ENCODE measurements around the gene ABAT.
"Not testable (repeated sequence)": the region's sequence is repeated elsewhere in the genome, so short reads cannot be mapped to it uniquely, and the experiment has no call there.

ABAT gene

GRCh38 chr16:8795091-8795490 lies 120.7 kb downstream of the ABAT start:
- peaks cover 26 to 30% of the 10 kb centered on the region in 2 donors for H3K4me1 ChIP-seq (ENCODE audit: control insufficient read depth in 1 of 2, insufficient read depth in 2 of 2, low read length in 2 of 2)

DNA sequence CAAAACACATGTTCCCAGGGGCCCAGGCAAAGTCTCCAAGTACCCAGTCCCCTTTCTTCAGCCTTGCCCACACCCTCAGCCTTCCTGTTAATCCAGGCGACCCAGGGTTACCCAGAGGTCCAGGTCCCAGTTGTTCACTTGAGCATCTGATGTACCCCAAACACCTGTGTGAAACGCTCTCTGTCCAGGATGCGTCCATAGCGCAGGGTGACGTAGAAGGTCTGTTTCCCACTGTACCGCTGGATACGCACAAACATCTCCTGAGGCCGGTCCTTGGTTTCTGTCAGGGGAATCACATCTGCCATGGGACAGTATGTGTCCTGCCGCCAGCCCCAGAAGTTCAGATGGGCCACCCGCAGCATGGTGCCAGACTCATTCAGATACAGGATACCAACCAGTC lies 121.4 kb downstream of the ABAT start:
- no peak overlapping the region for H3K9ac ChIP-seq (ENCODE audit: low read depth in 1 of 2, low read length in 2 of 2)
- H3K36me3 ChIP-seq (ENCODE audit: control insufficient read depth in 1 of 2, insufficient read depth in 2 of 2, low read length in 2 of 2): peaks cover 3 to 5% of the 10 kb centered on the region in 2 donors
- H3K27me3 ChIP-seq (ENCODE audit: control insufficient read depth in 1 of 2, insufficient read depth in 2 of 2, low read length in 2 of 2): no peaks in the 10 kb centered on the region
- peaks cover 26 to 35% of the 10 kb centered on the region in 2 donors for H3K4me1 ChIP-seq (ENCODE audit: control insufficient read depth in 1 of 2, insufficient read depth in 2 of 2, low read length in 2 of 2)
- H3K27ac ChIP-seq (ENCODE audit: low read depth, low read length): no peak overlapping the region
- H3K4me3 ChIP-seq (ENCODE audit: low read depth in 1 of 2, low read length in 2 of 2): no peak overlapping the region
- no peaks in the 10 kb centered on the region for H3K9me3 ChIP-seq (ENCODE audit: control insufficient read depth in 1 of 2, low read length in 2 of 2)

More at GRCh38 chr16:8795091-8795490, 120.7 kb downstream of the ABAT start:
- Histone ChIP-seq H3K4me3 (ENCODE audit: low read depth in 1 of 2, low read length in 2 of 2) (no peak overlapping the region), H3K9me3 (ENCODE audit: control insufficient read depth in 1 of 2, low read length in 2 of 2) (no peaks in the 10 kb centered on the region), H3K9ac (ENCODE audit: low read depth in 1 of 2, low read length in 2 of 2) (peak overlapping the region in 1 of 2 donors; percentile 6), H3K27ac (ENCODE audit: low read depth, low read length) (no peak overlapping the region), H3K36me3 (ENCODE audit: control insufficient read depth in 1 of 2, insufficient read depth in 2 of 2, low read length in 2 of 2) (peaks cover 3 to 5% of the 10 kb centered on the region in 2 donors), H3K27me3 (ENCODE audit: control insufficient read depth in 1 of 2, insufficient read depth in 2 of 2, low read length in 2 of 2) (no peaks in the 10 kb centered on the region)

DNA sequence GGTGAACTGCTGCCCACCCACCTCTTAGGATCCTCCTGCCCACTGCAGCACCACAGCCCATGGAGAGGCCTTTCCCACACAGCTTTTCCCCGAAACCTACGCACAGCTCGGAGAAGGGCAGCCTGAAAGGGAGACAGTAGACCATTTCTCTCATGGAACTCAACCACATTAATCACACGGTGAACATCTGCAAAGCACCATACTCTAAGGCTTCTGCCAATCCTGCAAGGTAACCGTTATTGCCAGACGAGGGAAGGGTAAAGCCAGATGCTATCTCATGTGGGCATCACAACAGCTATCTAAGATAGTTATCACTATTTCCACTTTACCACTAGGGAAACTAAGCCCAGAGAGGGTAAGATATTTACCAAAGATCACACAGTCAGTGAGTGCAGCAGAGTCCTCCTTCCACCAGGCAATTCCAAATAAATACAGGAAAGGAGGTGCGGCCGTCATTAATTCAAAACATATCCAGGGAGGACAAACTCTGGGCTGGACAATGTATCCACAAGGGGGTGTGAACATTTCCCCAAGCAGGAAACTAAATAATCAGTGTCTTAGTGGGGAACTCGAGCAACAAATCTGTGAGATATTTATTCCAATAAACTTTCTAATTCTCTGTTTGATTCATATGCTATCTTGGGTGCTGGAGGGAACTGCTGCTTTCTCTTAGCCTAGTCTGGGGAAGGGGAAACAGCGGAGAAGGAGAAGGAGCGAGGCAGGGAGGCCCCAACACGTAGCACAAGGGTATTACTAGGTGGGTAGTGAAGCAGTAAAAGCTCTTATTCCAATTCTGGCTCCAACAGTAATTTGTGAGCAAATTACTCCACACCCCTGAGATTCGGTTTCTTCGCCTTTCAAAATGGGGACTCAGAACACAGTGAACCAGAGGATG lies 122.3 kb downstream of the ABAT start:
- H3K4me1 ChIP-seq (ENCODE audit: control insufficient read depth in 1 of 2, insufficient read depth in 2 of 2, low read length in 2 of 2): peaks cover 26 to 42% of the 10 kb centered on the region in 2 donors
- H3K9ac ChIP-seq (ENCODE audit: low read depth in 1 of 2, low read length in 2 of 2): peak overlapping the region; percentile 56 to 88
- H3K27me3 ChIP-seq (ENCODE audit: control insufficient read depth in 1 of 2, insufficient read depth in 2 of 2, low read length in 2 of 2): no peaks in the 10 kb centered on the region
- H3K4me3 ChIP-seq (ENCODE audit: low read depth in 1 of 2, low read length in 2 of 2): peak overlapping the region; percentile 88 to 95
- no peaks in the 10 kb centered on the region for H3K9me3 ChIP-seq (ENCODE audit: control insufficient read depth in 1 of 2, low read length in 2 of 2)
- H3K36me3 ChIP-seq (ENCODE audit: control insufficient read depth in 1 of 2, insufficient read depth in 2 of 2, low read length in 2 of 2): peaks cover 3 to 8% of the 10 kb centered on the region in 2 donors
- no peak overlapping the region for H3K27ac ChIP-seq (ENCODE audit: low read depth, low read length)

DNA sequence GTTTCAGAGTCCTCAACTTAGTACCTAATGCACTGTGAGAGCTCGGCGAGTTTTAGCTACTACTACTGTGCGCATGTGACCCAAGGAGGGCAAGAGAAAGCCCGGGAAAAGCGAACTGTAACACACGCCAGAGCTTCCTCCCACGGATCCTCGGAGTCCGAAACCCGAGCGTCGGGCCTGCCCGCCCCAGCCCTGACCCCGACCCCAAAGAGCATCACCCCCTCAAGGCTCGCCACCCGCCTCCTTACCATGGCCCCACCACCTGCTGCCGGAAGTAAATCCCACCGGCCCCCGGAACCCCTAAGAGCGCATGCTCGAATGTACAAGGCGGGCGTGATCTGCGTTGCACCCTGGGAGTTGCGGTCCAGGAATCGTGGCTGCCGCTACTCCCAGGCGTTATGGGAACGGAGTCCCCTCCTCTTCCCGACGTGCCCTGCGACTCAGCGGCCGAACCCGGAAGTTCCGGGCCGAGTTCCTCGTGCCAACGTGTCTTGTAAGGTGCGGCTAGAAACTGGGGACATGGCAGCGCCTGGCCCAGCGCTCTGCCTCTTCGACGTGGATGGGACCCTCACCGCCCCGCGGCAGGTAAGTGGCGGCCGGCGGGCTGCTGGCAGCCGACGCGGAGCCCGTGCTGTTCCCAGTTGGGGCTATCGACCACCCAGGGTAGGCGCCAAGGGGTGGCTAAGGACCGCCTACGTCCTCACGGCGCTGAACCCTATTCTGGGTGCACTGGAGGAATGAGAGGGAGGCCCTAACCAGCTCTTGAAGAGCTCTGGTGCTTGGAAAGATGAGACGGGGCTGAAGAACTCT lies 123.2 kb downstream of the ABAT start, which contains the start of the genes PMM2 and TMEM186:
Gene PMM2, plus strand, starts transcription at position 476 of the 810 bp plus-strand sequence. Its CDS starts 44 bp downstream, at position 520.
Gene TMEM186, minus strand, starts transcription at position 276 of the 810 bp plus-strand sequence. Its CDS starts 25 bp downstream, at position 251.
- Histone ChIP-seq H3K27me3 (ENCODE audit: control insufficient read depth in 1 of 2, insufficient read depth in 2 of 2, low read length in 2 of 2) (no peaks in the 10 kb centered on the region), H3K4me3 (ENCODE audit: low read depth in 1 of 2, low read length in 2 of 2) (peak within 1 kb of the TSS; percentile 88 to 95), H3K9ac (ENCODE audit: low read depth in 1 of 2, low read length in 2 of 2) (peak within 1 kb of the TSS; percentile 85 to 88), H3K27ac (ENCODE audit: low read depth, low read length) (peak within 1 kb of the TSS; percentile 57), H3K4me1 (ENCODE audit: control insufficient read depth in 1 of 2, insufficient read depth in 2 of 2, low read length in 2 of 2) (peaks cover 26 to 42% of the 10 kb centered on the region in 2 donors), H3K9me3 (ENCODE audit: control insufficient read depth in 1 of 2, low read length in 2 of 2) (no peaks in the 10 kb centered on the region), H3K36me3 (ENCODE audit: control insufficient read depth in 1 of 2, insufficient read depth in 2 of 2, low read length in 2 of 2) (peaks cover 3 to 16% of the 10 kb centered on the region in 2 donors)

DNA sequence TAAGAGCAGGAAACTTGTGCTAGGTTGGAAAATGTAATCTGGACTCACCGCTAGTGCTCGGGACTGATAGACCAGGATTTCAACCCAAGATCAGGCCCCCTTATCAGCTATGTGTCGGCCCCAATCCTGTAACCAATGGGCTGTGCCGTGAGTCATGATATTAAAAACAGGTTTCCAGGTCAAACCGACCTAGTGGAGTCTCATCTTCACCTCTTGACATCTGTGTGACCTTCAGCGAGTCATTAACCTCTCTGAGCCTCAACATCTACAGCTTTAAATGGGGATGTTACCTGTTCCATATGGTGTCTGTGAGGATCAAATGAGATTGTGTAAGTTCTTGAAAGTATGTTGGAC lies 123.7 kb downstream of the ABAT start:
- peak overlapping the region; percentile 85 to 88 for H3K9ac ChIP-seq (ENCODE audit: low read depth in 1 of 2, low read length in 2 of 2)
- H3K4me1 ChIP-seq (ENCODE audit: control insufficient read depth in 1 of 2, insufficient read depth in 2 of 2, low read length in 2 of 2): peaks cover 26 to 42% of the 10 kb centered on the region in 2 donors
- no peaks in the 10 kb centered on the region for H3K27me3 ChIP-seq (ENCODE audit: control insufficient read depth in 1 of 2, insufficient read depth in 2 of 2, low read length in 2 of 2)
- peak overlapping the region; percentile 57 for H3K27ac ChIP-seq (ENCODE audit: low read depth, low read length)
- H3K4me3 ChIP-seq (ENCODE audit: low read depth in 1 of 2, low read length in 2 of 2): peak overlapping the region; percentile 88 to 95
- H3K9me3 ChIP-seq (ENCODE audit: control insufficient read depth in 1 of 2, low read length in 2 of 2): no peaks in the 10 kb centered on the region
- H3K36me3 ChIP-seq (ENCODE audit: control insufficient read depth in 1 of 2, insufficient read depth in 2 of 2, low read length in 2 of 2): peaks cover 7 to 19% of the 10 kb centered on the region in 2 donors

DNA sequence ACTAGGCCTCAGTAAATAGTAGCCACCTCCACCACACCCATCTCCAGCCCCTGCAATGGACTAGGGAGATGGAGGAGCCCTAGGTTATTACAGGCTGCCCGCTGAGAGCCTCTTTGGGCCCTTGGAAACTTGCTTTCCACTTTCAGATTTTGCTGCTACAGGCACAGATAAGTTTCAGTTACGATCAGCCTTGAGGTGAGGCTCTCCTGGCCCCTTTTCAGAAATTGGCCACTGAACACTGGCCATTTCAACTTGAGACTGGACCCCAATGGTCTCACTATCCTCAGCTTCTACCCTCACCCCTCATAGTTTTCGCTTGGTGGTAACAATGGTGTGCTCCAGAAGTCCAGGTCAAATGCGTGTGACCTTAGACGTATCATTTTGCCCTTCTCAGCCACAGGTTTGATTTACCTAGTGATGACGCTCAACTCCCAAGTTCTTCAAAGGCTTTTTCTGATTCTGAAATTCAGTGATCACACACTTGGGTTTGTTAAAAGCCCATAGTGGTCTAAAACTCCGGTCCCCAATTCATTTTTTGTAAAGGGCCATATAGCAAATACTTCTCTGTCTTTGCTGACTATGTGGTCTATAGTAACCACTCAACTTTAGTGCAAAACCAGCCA lies 124.2 kb downstream of the ABAT start:
- H3K36me3 ChIP-seq (ENCODE audit: control insufficient read depth in 1 of 2, insufficient read depth in 2 of 2, low read length in 2 of 2): peaks cover 10 to 22% of the 10 kb centered on the region in 2 donors
- H3K9ac ChIP-seq (ENCODE audit: low read depth in 1 of 2, low read length in 2 of 2): peak overlapping the region; percentile 85 to 88
- peak overlapping the region; percentile 88 to 95 for H3K4me3 ChIP-seq (ENCODE audit: low read depth in 1 of 2, low read length in 2 of 2)
- H3K27ac ChIP-seq (ENCODE audit: low read depth, low read length): no peak overlapping the region
- peaks cover 26 to 42% of the 10 kb centered on the region in 2 donors for H3K4me1 ChIP-seq (ENCODE audit: control insufficient read depth in 1 of 2, insufficient read depth in 2 of 2, low read length in 2 of 2)
- H3K9me3 ChIP-seq (ENCODE audit: control insufficient read depth in 1 of 2, low read length in 2 of 2): no peaks in the 10 kb centered on the region
- H3K27me3 ChIP-seq (ENCODE audit: control insufficient read depth in 1 of 2, insufficient read depth in 2 of 2, low read length in 2 of 2): no peaks in the 10 kb centered on the region

DNA sequence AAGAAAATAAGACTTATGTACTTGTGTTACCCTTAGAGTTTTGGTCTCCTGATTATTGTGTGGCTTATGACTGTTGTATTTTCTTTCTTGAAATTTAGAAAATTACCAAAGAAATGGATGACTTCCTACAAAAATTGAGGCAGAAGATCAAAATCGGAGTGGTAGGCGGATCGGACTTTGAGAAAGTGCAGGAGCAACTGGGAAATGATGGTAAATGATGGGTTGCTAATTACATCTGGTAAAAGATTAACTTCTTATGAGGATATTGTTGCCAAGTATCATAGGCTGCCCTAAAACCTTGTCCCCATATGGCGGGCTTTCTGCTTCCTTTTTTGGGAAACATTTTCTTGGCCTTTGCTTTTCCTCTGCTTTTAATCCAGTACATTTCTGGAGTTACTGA lies 127.3 kb downstream of the ABAT start:
- Histone ChIP-seq H3K36me3 (ENCODE audit: control insufficient read depth in 1 of 2, insufficient read depth in 2 of 2, low read length in 2 of 2) (peaks cover 23 to 49% of the 10 kb centered on the region in 2 donors), H3K27me3 (ENCODE audit: control insufficient read depth in 1 of 2, insufficient read depth in 2 of 2, low read length in 2 of 2) (no peaks in the 10 kb centered on the region)

DNA sequence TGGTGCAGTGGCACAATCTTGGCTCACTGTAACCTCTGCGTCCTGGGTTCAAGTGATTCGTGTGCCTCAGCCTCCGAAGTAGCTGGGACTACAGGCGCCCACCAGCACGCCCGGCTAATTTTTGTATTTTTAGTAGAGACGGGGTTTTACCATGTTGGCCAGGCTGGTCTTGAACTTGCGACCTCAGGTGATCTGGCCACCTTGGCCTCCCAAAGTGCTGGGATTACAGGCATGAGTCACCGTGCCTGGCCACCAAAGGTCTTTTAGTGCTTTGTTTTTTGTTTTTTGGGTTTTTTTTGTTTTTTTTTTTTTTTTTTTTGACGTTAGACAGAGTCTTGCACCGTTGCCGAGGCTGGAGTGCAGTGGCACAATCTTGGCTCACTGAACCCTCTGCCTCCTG lies 129.3 kb downstream of the ABAT start:
- H3K9me3 ChIP-seq (ENCODE audit: control insufficient read depth in 1 of 2, low read length in 2 of 2); H3K27me3 ChIP-seq (ENCODE audit: control insufficient read depth in 1 of 2, insufficient read depth in 2 of 2, low read length in 2 of 2); H3K9ac ChIP-seq (ENCODE audit: low read depth in 1 of 2, low read length in 2 of 2); H3K4me3 ChIP-seq (ENCODE audit: low read depth in 1 of 2, low read length in 2 of 2); H3K27ac ChIP-seq (ENCODE audit: low read depth, low read length): not testable (repeated sequence)
- Histone ChIP-seq H3K36me3 (ENCODE audit: control insufficient read depth in 1 of 2, insufficient read depth in 2 of 2, low read length in 2 of 2) (peaks cover 35 to 69% of the 10 kb centered on the region in 2 donors), H3K4me1 (ENCODE audit: control insufficient read depth in 1 of 2, insufficient read depth in 2 of 2, low read length in 2 of 2) (peaks cover 11 to 24% of the 10 kb centered on the region in 2 donors)

More for the DNA sequence above, 127.3 kb downstream of the ABAT start:
- Histone ChIP-seq H3K27ac (ENCODE audit: low read depth, low read length) (no peak overlapping the region), H3K9me3 (ENCODE audit: control insufficient read depth in 1 of 2, low read length in 2 of 2) (no peaks in the 10 kb centered on the region), H3K9ac (ENCODE audit: low read depth in 1 of 2, low read length in 2 of 2) (no peak overlapping the region), H3K4me3 (ENCODE audit: low read depth in 1 of 2, low read length in 2 of 2) (no peak overlapping the region), H3K4me1 (ENCODE audit: control insufficient read depth in 1 of 2, insufficient read depth in 2 of 2, low read length in 2 of 2) (peaks cover 19 to 34% of the 10 kb centered on the region in 2 donors)

GRCh38 chr16:8804313-8804712 lies 129.9 kb downstream of the ABAT start:
- no peaks in the 10 kb centered on the region for H3K27me3 ChIP-seq (ENCODE audit: control insufficient read depth in 1 of 2, insufficient read depth in 2 of 2, low read length in 2 of 2)
- H3K4me1 ChIP-seq (ENCODE audit: control insufficient read depth in 1 of 2, insufficient read depth in 2 of 2, low read length in 2 of 2): peaks cover 6 to 18% of the 10 kb centered on the region in 2 donors
- no peak overlapping the region for H3K9ac ChIP-seq (ENCODE audit: low read depth in 1 of 2, low read length in 2 of 2)
- no peak overlapping the region for H3K27ac ChIP-seq (ENCODE audit: low read depth, low read length)
- no peaks in the 10 kb centered on the region for H3K9me3 ChIP-seq (ENCODE audit: control insufficient read depth in 1 of 2, low read length in 2 of 2)
- no peak overlapping the region for H3K4me3 ChIP-seq (ENCODE audit: low read depth in 1 of 2, low read length in 2 of 2)
- H3K36me3 ChIP-seq (ENCODE audit: control insufficient read depth in 1 of 2, insufficient read depth in 2 of 2, low read length in 2 of 2): peaks cover 35 to 75% of the 10 kb centered on the region in 2 donors

Data from duodenal mucosa (tissue), 2 donors.